DND-41 (cell line): ENCODE data around the gene CBLN2.

Experiments
- ATAC-seq: fragments of 200-7000 bp; cut with Tn5 transposase; 3 replicates; pipeline ENCODE4 v1.9.1; 2021; ENCODE audit warnings: low read depth; ENCODE audit not compliant: insufficient read depth
- DNase-seq: peaks from one replicate; pipeline ENCODE4 v3.0.0-alpha.2; 2020
- H2AFZ ChIP-seq: 2 replicates; pipeline ENCODE4 v1.6.0; 2012; ENCODE audit warnings: low read depth, low read length
- H3K27ac ChIP-seq: 2 replicates; pipeline ENCODE4 v1.5.1; 2012; ENCODE audit warnings: low read length, inconsistent platforms
- H3K27me3 ChIP-seq: fragments of 200-600 bp; sonication (generic); 2 replicates; pipeline ENCODE4 v1.6.0; 2012; ENCODE audit warnings: low read length, mild to moderate bottlenecking, inconsistent platforms; ENCODE audit not compliant: insufficient read depth, poor library complexity
- H3K36me3 ChIP-seq: 2 replicates; pipeline ENCODE4 v1.5.1; 2012; ENCODE audit warnings: low read length, inconsistent platforms; ENCODE audit not compliant: insufficient read depth
- H3K4me1 ChIP-seq: 2 replicates; pipeline ENCODE4 v1.5.1; 2012; ENCODE audit warnings: mild to moderate bottlenecking, low read length; ENCODE audit not compliant: insufficient read depth
- H3K4me2 ChIP-seq: 2 replicates; pipeline ENCODE4 v1.6.0; 2012; ENCODE audit warnings: mild to moderate bottlenecking, moderate library complexity, low read length, inconsistent platforms; ENCODE audit not compliant: insufficient read depth
- H3K4me3 ChIP-seq, 2 experiments: fragments of 200-600 bp in 1 of 2; shearing (Covaris generic) in 1 of 2; 2 replicates each; pipeline ENCODE4 v1.5.1; 2012 to 2016; ENCODE audit warnings: inconsistent platforms in 2 of 2, low read length in 2 of 2, mild to moderate bottlenecking in 2 of 2, low read depth in 1 of 2, moderate library complexity in 1 of 2
- H3K79me2 ChIP-seq: 2 replicates; pipeline ENCODE4 v1.6.0; 2012; ENCODE audit warnings: low read length, inconsistent platforms; ENCODE audit not compliant: insufficient read depth
- H3K9ac ChIP-seq: 2 replicates; pipeline ENCODE4 v1.6.0; 2012; ENCODE audit warnings: low read depth, mild to moderate bottlenecking, inconsistent platforms, low read length, moderate library complexity
- H3K9me3 ChIP-seq: 2 replicates; pipeline ENCODE4 v1.5.1; 2012; ENCODE audit warnings: low read length, moderate library complexity, mild to moderate bottlenecking, inconsistent platforms; ENCODE audit not compliant: insufficient read depth, severe bottlenecking
- H4K20me1 ChIP-seq: 2 replicates; pipeline ENCODE4 v1.6.0; 2012; ENCODE audit warnings: low read length; ENCODE audit not compliant: insufficient read depth
- CTCF ChIP-seq: IDR thresholded peaks from 2 replicates; pipeline ENCODE4 v1.5.1; 2012; ENCODE audit warnings: borderline replicate concordance, low read length, moderate library complexity, mild to moderate bottlenecking; ENCODE audit not compliant: poor library complexity, severe bottlenecking; ENCODE audit errors: extremely low read depth
- EZH2 ChIP-seq: IDR thresholded peaks from 3 replicates; pipeline ENCODE4 v1.6.1; 2012; ENCODE audit warnings: borderline replicate concordance, low read depth, mild to moderate bottlenecking, moderate library complexity, low read length, inconsistent platforms; ENCODE audit not compliant: severe bottlenecking

The CBLN2 gene

GRCh38 chr18:72555101-72555500 lies 11.0 kb upstream of the CBLN2 start:
- Histone ChIP-seq H3K9ac (no peak overlapping the region), H3K4me2 (no peak overlapping the region), H3K9me3 (no peaks in the 10 kb centered on the region), H4K20me1 (no peaks in the 10 kb centered on the region), H3K36me3 (no peaks in the 10 kb centered on the region), H2AFZ (no peak overlapping the region), H3K27me3 (no peaks in the 10 kb centered on the region), H3K27ac (no peak overlapping the region), H3K4me3 (no peak overlapping the region), H3K79me2 (no peaks in the 10 kb centered on the region), H3K4me1 (peaks cover 3% of the 10 kb centered on the region; the same call in 1 of the 2 replicates)
- DNase-seq (no peak), ATAC-seq (no peak)
- TF ChIP-seq CTCF = no peak
- TF ChIP-seq EZH2 = no peak

- Histone ChIP-seq H4K20me1 (no peaks in the 10 kb centered on the region), H3K36me3 (no peaks in the 10 kb centered on the region), H3K4me3 (no peak overlapping the region), H3K9ac (no peak overlapping the region), H2AFZ (no peak overlapping the region), H3K4me2 (no peak overlapping the region), H3K27ac (no peak overlapping the region), H3K4me1 (no peaks in the 10 kb centered on the region), H3K27me3 (no peaks in the 10 kb centered on the region), H3K9me3 (peaks cover 5% of the 10 kb centered on the region), H3K79me2 (no peaks in the 10 kb centered on the region)
- ATAC-seq (no peak), DNase-seq (no peak)
- TF ChIP-seq EZH2 (no peak), CTCF (no peak)
These were observed 636 bp downstream of the CBLN2 start for GRCh38 chr18:72543357-72544055.

- H3K27me3 ChIP-seq = no peaks in the 10 kb centered on the region
- H3K9me3 ChIP-seq = peaks cover 5% of the 10 kb centered on the region
- H3K9ac ChIP-seq = no peak overlapping the region
- H3K36me3 ChIP-seq = no peaks in the 10 kb centered on the region
- ATAC-seq (no peak), DNase-seq (no peak)
- no peaks in the 10 kb centered on the region for H4K20me1 ChIP-seq
- H2AFZ ChIP-seq = no peak overlapping the region
- no peak overlapping the region for H3K4me3 ChIP-seq
- no peaks in the 10 kb centered on the region for H3K79me2 ChIP-seq
- TF ChIP-seq EZH2 (no peak), CTCF (no peak)
- no peaks in the 10 kb centered on the region for H3K4me1 ChIP-seq
- no peak overlapping the region for H3K4me2 ChIP-seq
- H3K27ac ChIP-seq = no peak overlapping the region
These were observed 1.2 kb downstream of the CBLN2 start for GRCh38 chr18:72542984-72543356.
